Cardiac muscle cell (in vitro differentiated cells and primary cell): ENCODE results near the gene MGMT. TPM values are rescaled to one million over a fixed set of nuclear protein-coding genes. Genes with fewer than 3 reads are reported as not detected.

Source experiments
- DNase-seq, 2 donors: peaks; one replicate each; pipeline versions ENCODE4 v3.0.0 to v3.0.0-alpha.2; 2010 to 2017; ENCODE audit warnings: low read depth in 1 of 2, low spot score in 1 of 2
- H3K27ac ChIP-seq: fragments of 200-600 bp; sonication (generic); 2 replicates; pipeline ENCODE4 v1.5.1; 2016
- H3K27me3 ChIP-seq: fragments of 200-600 bp; sonication (generic); 2 replicates; pipeline ENCODE4 v1.6.0; 2016; ENCODE audit warnings: control low read depth
- H3K36me3 ChIP-seq: fragments of 200-600 bp; sonication (generic); 2 replicates; pipeline ENCODE4 v1.5.1; 2016; ENCODE audit warnings: control low read depth
- H3K4me1 ChIP-seq: fragments of 200-600 bp; sonication (generic); 2 replicates; pipeline ENCODE4 v1.8.1; 2017; ENCODE audit warnings: low read depth, mild to moderate bottlenecking, mixed run types
- H3K4me3 ChIP-seq: fragments of 200-600 bp; sonication (generic); 2 replicates; pipeline ENCODE4 v1.5.1; 2016; ENCODE audit warnings: mild to moderate bottlenecking
- H3K9me3 ChIP-seq: fragments of 200-600 bp; sonication (generic); 2 replicates; pipeline ENCODE4 v1.5.1; 2017; ENCODE audit warnings: low read depth, mild to moderate bottlenecking, control low read depth
- CTCF ChIP-seq: IDR thresholded peaks from 2 replicates; pipeline ENCODE4 v1.5.1; 2012; ENCODE audit warnings: low read depth, mild to moderate bottlenecking, low read length
- polyA plus RNA-seq: library from polyadenylated mRNA; unstranded; fragments of >200 nt; fragmentation: Nextera tagmentation; extraction: Ambion mirVana; gene quantifications from 2 replicates; pipeline ENCODE4 v1.2.1, GENCODE V29; 2016
- total RNA-seq: library from RNA; depleted of rRNA; stranded (reverse); fragments of >200 nt; gene quantifications from 2 replicates; pipeline ENCODE4 v1.2.3, GENCODE V29; 2016

MGMT gene
- total and polyA plus RNA-seq, 2 experiments from 2014 or later, result 21.8 to 28.0 TPM

GRCh38 chr10:129544205-129545202 lies 77.5 kb downstream of the MGMT start:
- no peak for DNase-seq
- H3K4me1 ChIP-seq, result no peaks in the 10 kb centered on the region
- H3K4me3 ChIP-seq, result no peak overlapping the region
- H3K27ac ChIP-seq, result no peak overlapping the region
- H3K27me3 ChIP-seq, result no peaks in the 10 kb centered on the region
- TF ChIP-seq CTCF, result no peak
- no peaks in the 10 kb centered on the region for H3K9me3 ChIP-seq
- H3K36me3 ChIP-seq, result no peaks in the 10 kb centered on the region

- H3K4me1 ChIP-seq, result no peaks in the 10 kb centered on the region
- H3K27me3 ChIP-seq, result no peaks in the 10 kb centered on the region
- DNase-seq, result peak in 1 of 2 donors; percentile 80
- no peak overlapping the region for H3K27ac ChIP-seq
- TF ChIP-seq CTCF, result no peak
- H3K36me3 ChIP-seq, result no peaks in the 10 kb centered on the region
- H3K9me3 ChIP-seq, result no peaks in the 10 kb centered on the region
- H3K4me3 ChIP-seq, result no peak overlapping the region
Observed at GRCh38 chr10:129545261-129545660, 78.2 kb downstream of the MGMT start.

GRCh38 chr10:129546106-129546505 lies 79.1 kb downstream of the MGMT start:
- H3K9me3 ChIP-seq, result no peaks in the 10 kb centered on the region
- H3K27ac ChIP-seq, result no peak overlapping the region
- no peaks in the 10 kb centered on the region for H3K4me1 ChIP-seq
- H3K4me3 ChIP-seq, result no peak overlapping the region
- H3K27me3 ChIP-seq, result no peaks in the 10 kb centered on the region
- no peak for TF ChIP-seq CTCF
- no peaks in the 10 kb centered on the region for H3K36me3 ChIP-seq
- no peak for DNase-seq

GRCh38 chr10:129547608-129548007 lies 80.6 kb downstream of the MGMT start:
- H3K9me3 ChIP-seq, result no peaks in the 10 kb centered on the region
- H3K27ac ChIP-seq, result no peak overlapping the region
- no peaks in the 10 kb centered on the region for H3K4me1 ChIP-seq
- H3K36me3 ChIP-seq, result no peaks in the 10 kb centered on the region
- no peak overlapping the region for H3K4me3 ChIP-seq
- no peak for TF ChIP-seq CTCF
- DNase-seq, result no peak
- H3K27me3 ChIP-seq, result no peaks in the 10 kb centered on the region

- H3K36me3 ChIP-seq, result no peaks in the 10 kb centered on the region
- DNase-seq, result no peak
- no peak overlapping the region for H3K27ac ChIP-seq
- no peaks in the 10 kb centered on the region for H3K9me3 ChIP-seq
- H3K4me1 ChIP-seq, result no peaks in the 10 kb centered on the region
- TF ChIP-seq CTCF, result no peak
- H3K27me3 ChIP-seq, result no peaks in the 10 kb centered on the region
- no peak overlapping the region for H3K4me3 ChIP-seq
Observed at GRCh38 chr10:129548600-129548999, 81.6 kb downstream of the MGMT start.
